NCI-H524 (cell line): Measurements from ENCODE around the gene NEK6.

Source experiments
- DNase-seq, 2 experiments: peaks; one replicate each; lab custom pipeline; 2025; lab: John Stamatoyannopoulos, UW

NEK6 gene

GRCh38 chr9:124354346-124355038 is 96.7 kb downstream of the NEK6 start:
- no peak for DNase-seq

GRCh38 chr9:124355039-124355940 is 97.5 kb downstream of the NEK6 start:
- no peak for DNase-seq

GRCh38 chr9:124355941-124356744 is 98.4 kb downstream of the NEK6 start:
- no peak for DNase-seq

- no peak for DNase-seq
Measured at GRCh38 chr9:124356745-124357390, 99.1 kb downstream of the NEK6 start.

GRCh38 chr9:124357721-124358361 is 100.1 kb downstream of the NEK6 start:
- peak; percentile 52 to 94 for DNase-seq

GRCh38 chr9:124358631-124359030 is 100.9 kb downstream of the NEK6 start:
- no peak for DNase-seq

GRCh38 chr9:124359426-124359825 is 101.7 kb downstream of the NEK6 start:
- no peak for DNase-seq

GRCh38 chr9:124359855-124360678 is 102.3 kb downstream of the NEK6 start:
- peak in 1 of 2 experiments; percentile 61 for DNase-seq

GRCh38 chr9:124361128-124361527 is 103.4 kb downstream of the NEK6 start:
- no peak for DNase-seq

GRCh38 chr9:124363326-124364096 is 105.8 kb downstream of the NEK6 start:
- DNase-seq, result no peak

GRCh38 chr9:124364141-124364540 is 106.4 kb downstream of the NEK6 start:
- no peak for DNase-seq

GRCh38 chr9:124365036-124365435 is 107.3 kb downstream of the NEK6 start:
- DNase-seq, result peak in 1 of 2 experiments; percentile 78

- DNase-seq, result no peak
Measured at GRCh38 chr9:124366476-124367220, 108.9 kb downstream of the NEK6 start.

GRCh38 chr9:124368692-124369091 is 110.9 kb downstream of the NEK6 start:
- no peak for DNase-seq

GRCh38 chr9:124369231-124369797 is 111.6 kb downstream of the NEK6 start:
- DNase-seq, result no peak

- peak in 1 of 2 experiments; percentile 26 for DNase-seq
Measured at GRCh38 chr9:124370896-124371582, 113.3 kb downstream of the NEK6 start.

- DNase-seq, result peak in 1 of 2 experiments; percentile 23
Measured at GRCh38 chr9:124372038-124372437, 114.3 kb downstream of the NEK6 start.

- DNase-seq, result no peak
Measured at GRCh38 chr9:124373386-124373785, 115.6 kb downstream of the NEK6 start.
